Fibroblast of peridontal ligament (primary cell): ENCODE results near the gene CLEC16A.
A peak's percentile ranks its signal among the peaks of the same experiment; 100 is the strongest.

Experiments used
- DNase-seq: peaks from one replicate; pipeline ENCODE4 v3.0.0-alpha.2; 2010; ENCODE audit errors: extremely low read depth

CLEC16A gene

GRCh38 chr16:11082860-11083388, 138.6 kb downstream of the CLEC16A start:
- no peak for DNase-seq

GRCh38 chr16:11084484-11084875, 140.1 kb downstream of the CLEC16A start:
- peak; percentile 84 for DNase-seq

DNA sequence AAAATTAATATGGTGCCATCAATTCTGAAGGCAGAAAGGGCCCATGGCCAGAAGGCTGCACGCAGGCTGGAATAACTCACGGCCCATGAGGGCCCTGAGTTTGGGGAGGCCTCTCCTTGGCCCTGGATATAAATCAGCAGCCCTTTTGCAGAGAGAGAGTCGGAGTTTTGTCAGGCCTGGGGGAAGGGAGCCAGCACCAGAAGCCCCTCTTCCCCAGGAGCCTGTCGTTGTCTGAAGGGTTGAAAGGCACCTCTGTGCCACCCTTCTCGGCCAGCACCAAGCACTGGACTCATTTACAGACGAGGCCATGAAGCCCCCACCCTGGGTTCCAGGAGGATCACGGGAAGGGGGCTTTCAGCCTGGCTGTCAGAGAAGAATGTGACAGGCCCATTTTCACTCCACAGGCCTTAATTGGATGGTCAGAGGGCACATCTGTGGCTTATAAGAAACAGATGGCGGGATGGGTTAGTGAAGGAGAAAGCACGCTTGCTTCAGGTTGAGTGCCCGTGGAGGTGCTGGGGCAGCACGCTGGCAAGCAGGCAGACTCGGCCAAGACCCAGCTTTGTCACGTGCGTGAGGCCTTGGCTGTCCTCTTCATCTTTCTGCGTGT, 140.6 kb downstream of the CLEC16A start:
- no peak for DNase-seq

- no peak for DNase-seq
These were observed 141.6 kb downstream of the CLEC16A start for GRCh38 chr16:11085916-11086315.

DNA sequence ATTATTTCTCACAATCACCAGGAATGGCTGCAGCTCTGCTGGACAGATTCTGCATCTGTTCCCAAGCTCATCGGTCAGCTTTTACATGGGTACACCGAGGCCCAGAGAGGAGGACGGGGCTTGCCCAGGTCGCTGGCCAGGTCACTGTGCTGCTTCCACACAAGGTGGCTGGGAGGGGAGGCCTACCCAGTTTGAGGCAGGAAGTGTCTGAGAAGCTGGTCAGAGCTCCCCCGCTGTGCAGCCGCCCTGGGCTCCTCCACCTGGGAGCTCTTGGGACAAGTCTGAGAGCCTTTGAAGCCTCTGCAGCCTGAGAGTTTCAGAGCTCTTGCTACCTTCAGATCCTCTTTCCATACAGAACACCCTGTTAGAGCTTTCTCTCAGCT, 143.3 kb downstream of the CLEC16A start:
- no peak for DNase-seq

GRCh38 chr16:11088074-11088730, 143.8 kb downstream of the CLEC16A start:
- no peak for DNase-seq

DNA sequence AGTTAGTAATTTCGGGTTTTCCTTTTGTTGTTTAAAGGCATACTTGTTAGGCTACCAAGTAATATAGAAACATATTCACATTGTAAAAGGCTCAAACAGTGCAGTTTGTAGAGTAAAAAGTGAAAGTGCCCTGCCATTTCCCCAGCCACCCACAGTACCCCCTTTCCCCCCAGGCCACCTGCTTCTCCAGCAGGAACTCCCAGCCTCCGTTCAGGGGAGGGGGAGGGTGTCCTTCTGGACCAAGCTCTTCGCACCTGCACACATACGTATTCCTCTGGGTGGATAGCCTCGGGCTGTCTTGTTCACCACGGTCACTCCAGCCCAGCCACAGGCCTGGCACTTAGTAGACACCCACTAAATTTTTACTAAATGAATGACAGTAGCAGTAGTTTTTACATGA, 144.5 kb downstream of the CLEC16A start:
- DNase-seq = no peak

GRCh38 chr16:11089504-11090124, 145.2 kb downstream of the CLEC16A start:
- DNase-seq = peak; percentile 91

DNA sequence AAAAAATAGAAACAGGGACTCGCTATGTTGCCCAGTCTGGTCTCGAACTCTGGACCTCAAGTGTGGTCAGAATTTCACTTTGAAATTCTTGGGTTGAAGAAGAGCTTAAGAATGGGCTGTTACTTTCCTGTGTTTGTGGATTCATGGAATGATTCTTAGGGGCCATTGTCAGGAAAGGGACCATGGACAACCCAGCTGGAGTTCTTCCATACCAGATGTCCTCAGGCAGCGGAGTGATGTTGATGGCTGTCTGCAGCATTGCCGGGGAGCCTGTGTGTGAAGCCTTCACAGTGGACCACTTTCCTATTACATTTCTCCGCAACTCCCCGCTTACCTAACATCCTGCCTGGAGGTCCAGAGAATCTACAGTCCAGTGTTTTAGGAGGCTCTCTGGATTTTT, 145.9 kb downstream of the CLEC16A start:
- no peak for DNase-seq

GRCh38 chr16:11091021-11091785, 146.8 kb downstream of the CLEC16A start:
- DNase-seq = no peak

GRCh38 chr16:11092788-11093571, 148.6 kb downstream of the CLEC16A start:
- no peak for DNase-seq

DNA sequence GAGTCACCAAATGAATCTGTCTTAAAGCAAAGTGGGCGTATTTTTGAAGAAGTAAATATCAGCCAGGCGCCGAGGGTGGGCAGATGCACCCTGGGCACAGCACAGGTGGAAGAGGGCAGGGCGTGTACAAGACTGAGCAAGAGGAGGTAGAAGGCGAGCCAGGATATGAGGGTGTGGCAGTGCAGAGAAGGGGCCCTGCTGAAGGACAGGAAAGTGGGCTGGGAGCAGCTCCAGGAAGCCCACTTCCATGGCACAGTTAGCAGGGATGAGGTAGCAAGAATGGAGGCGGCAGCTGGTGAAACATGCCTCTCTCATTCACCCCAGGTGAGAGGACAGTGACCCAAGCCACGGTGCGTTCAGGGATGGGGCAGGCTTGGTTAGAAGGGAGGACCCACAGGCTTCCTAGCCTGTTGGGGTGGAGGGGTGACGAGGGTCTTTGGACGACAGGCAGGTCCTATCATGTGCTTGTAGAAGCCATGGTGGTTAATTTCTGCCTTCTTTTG, 149.3 kb downstream of the CLEC16A start:
- no peak for DNase-seq

- DNase-seq = peak; percentile 39
These were observed 149.9 kb downstream of the CLEC16A start for GRCh38 chr16:11094075-11094856.

- DNase-seq = no peak
These were observed 150.6 kb downstream of the CLEC16A start for GRCh38 chr16:11094857-11095565.

DNA sequence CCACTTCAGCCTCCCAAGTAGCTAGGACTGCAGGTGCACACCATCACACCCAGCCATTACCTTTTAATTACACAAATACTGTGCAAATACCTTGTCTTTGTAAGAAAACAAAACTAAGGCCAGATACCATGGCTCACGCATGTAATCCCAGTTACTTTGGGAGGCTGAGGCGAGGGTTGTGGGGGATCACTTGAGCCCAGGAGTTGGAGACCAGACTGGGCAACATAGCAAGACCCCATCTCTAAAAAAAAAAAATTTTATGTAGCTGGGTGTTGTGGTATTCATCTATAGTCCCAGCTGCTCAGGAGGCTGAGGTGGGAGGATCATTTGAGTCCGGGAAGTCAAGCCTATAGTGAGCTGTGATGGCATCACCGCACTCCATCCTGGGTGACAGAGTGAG, 151.6 kb downstream of the CLEC16A start:
- DNase-seq = no peak

- DNase-seq = no peak
These were observed 152.9 kb downstream of the CLEC16A start for GRCh38 chr16:11097094-11097786.

DNA sequence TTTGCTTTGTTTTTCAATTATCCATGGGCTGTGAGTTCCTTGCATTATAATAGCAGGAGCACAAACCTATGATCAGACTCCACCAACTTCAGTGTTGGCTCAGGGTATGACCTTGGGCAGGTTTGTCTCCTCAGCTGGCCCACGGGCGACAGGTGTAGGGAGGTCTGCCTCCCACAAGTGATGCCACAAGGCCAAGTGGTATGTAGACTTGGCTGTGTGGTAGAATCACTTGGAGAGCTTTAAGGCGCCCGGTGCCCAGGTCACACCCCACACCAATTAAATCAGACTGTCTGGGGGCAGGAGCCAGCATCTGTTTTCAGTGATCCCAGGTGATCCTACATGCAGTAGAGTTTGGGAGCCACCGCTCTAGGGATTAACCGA, 153.4 kb downstream of the CLEC16A start:
- no peak for DNase-seq

DNA sequence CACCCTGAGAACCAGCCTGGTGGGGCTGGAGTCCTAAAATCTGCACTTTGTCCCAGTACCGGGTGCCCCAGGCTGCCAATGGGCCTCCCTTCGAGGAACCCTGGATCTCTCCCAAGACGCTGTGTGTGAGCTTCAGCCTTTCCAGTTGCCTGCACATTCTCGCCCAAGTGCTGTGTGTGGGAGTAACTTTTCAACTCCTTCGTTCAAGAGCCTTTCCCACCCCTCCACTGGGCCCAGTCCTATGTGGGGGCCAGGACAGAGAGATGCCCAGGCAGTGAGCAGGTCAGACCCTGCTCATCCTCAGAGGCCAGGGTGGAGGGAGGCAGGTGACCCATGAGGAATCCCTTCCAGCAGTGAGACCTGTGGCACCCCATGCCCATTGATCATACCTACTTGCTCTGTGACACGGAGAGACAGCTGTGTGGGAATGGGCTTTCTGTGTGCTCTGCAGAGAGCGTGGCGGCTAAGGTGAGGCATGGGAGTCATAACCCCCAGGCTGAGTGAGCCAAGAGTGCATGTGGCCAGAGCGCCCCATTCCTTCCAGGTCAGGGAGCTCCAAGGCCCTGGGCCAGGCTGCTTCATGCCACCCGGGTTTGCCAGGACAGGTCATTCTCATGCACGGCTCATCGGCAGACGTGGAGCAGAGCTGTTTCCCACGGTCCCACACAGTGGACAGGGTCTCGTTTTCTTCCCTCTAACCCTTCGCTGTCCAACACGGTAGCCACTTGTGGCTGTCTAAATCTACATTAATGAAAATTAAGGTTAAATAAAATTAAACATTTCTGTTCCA, 154.4 kb downstream of the CLEC16A start:
- no peak for DNase-seq
